ENCODE data around the gene FSIP2. TPM values are rescaled to one million over a fixed set of nuclear protein-coding genes. Genes with fewer than 3 reads are reported as not detected.

The FSIP2 gene
- total RNA-seq, 4 donors from 2014 or later = 0.33 to 0.94 (median 0.87) TPM

- no peak for TF ChIP-seq CTCF (IDR thresholded peaks at IDR 0.05; ENCODE audit: low read depth)
These were observed 95.3 kb downstream of the FSIP2 start for GRCh38 chr2:185833864-185834263.

GRCh38 chr2:185835974-185836373, 97.4 kb downstream of the FSIP2 start:
- no peak for TF ChIP-seq CTCF (IDR thresholded peaks at IDR 0.05; ENCODE audit: low read depth)

GRCh38 chr2:185854885-185855284, 116.3 kb downstream of the FSIP2 start:
- TF ChIP-seq CTCF (IDR thresholded peaks at IDR 0.05; ENCODE audit: low read depth) = no peak

- no peak for TF ChIP-seq CTCF (IDR thresholded peaks at IDR 0.05; ENCODE audit: low read depth)
These were observed 119.1 kb downstream of the FSIP2 start for GRCh38 chr2:185857691-185858090.

- TF ChIP-seq CTCF (IDR thresholded peaks at IDR 0.05; ENCODE audit: low read depth) = no peak
These were observed 120.9 kb downstream of the FSIP2 start for GRCh38 chr2:185859506-185859905.

GRCh38 chr2:185860321-185860720, 121.7 kb downstream of the FSIP2 start:
- TF ChIP-seq CTCF (IDR thresholded peaks at IDR 0.05; ENCODE audit: low read depth) = no peak

- no peak for TF ChIP-seq CTCF (IDR thresholded peaks at IDR 0.05; ENCODE audit: low read depth)
These were observed 124.2 kb downstream of the FSIP2 start for GRCh38 chr2:185862657-185863398.

Data from subcutaneous adipose tissue (tissue), 4 donors.